Activated CD8-positive, alpha-beta memory T cell treated with anti-CD3 and anti-CD28 coated beads, Interleukin-2, amount 50 U/mL, for 24 hours (primary cell): Measurements from ENCODE around the gene ADAM10.
"Not testable (repeated sequence)": the region's sequence is repeated elsewhere in the genome, so short reads cannot be mapped to it uniquely, and the experiment has no call there.

Source experiments
- DNase-seq: peaks from one replicate; pipeline ENCODE4 v3.0.0-alpha.2; 2020; ENCODE audit errors: extremely low read depth

ADAM10 gene

DNA sequence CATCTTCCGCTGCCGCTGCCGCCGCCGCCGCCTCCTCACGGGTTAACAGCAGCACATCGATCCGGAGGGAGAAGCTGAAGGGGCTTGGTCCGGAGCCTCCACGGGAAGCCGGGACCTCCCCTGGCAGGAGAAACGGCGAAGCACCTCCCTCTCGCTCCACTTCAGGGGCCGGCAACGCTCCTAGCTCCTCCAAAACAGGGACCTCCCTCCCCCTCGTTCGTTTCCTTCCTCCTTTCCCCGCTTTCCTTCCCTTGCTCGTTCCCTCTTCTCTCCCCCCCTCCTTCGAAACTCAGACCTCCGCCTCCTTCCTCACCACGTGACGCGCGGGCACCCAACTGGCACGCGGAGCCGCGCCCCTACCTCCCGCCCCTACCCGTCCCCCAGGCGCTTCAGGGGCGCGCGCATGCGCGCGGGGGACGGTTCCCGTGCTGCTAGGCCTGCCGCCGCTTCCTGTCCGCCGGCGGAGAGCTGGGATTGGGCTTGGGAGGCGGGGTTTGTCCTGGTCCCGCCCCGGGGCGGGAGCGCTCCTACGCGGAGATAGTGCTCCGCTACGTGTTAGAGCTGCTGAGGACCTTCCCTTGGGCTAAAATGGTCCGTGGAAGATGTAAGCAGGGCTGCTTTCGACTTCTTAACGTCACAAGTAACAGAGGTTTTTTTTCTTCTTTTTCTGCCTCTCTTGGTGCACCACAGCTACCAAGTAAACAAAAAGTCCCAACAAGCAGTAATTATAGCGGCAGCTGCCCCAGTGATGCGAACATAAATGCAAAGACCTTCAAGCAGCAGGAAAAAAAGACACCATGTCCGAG lies at the start of gene ADAM10:
ADAM10 (minus strand) TSS at position 176 of the 806 bp plus-strand sequence; CDS start at position 3, 173 bp downstream.
- peak; percentile 93 for DNase-seq

DNA sequence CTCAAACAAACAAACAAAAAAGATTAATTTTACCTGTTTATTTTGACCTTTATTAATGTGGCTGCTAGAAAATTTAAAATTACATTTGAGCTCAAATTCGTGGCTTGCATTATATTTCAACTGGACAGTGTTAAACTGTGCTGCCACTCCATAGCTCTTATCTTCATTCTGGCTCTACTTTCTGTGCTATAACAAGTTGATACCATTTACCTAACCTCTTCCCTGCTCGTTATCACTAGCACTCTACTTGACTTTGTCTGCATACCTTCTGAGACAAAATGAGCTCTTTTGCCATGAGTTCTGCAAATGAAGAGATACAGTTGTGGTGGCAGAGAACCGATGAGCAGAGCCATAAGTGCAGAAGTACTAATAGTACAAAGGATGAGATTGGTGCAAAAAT lies 48.0 kb upstream of the ADAM10 start:
- no peak for DNase-seq

- no peak for DNase-seq
Measured at GRCh38 chr15:58795825-58796224, 46.3 kb upstream of the ADAM10 start.

- no peak for DNase-seq
Measured at GRCh38 chr15:58793862-58794261, 44.4 kb upstream of the ADAM10 start.

DNA sequence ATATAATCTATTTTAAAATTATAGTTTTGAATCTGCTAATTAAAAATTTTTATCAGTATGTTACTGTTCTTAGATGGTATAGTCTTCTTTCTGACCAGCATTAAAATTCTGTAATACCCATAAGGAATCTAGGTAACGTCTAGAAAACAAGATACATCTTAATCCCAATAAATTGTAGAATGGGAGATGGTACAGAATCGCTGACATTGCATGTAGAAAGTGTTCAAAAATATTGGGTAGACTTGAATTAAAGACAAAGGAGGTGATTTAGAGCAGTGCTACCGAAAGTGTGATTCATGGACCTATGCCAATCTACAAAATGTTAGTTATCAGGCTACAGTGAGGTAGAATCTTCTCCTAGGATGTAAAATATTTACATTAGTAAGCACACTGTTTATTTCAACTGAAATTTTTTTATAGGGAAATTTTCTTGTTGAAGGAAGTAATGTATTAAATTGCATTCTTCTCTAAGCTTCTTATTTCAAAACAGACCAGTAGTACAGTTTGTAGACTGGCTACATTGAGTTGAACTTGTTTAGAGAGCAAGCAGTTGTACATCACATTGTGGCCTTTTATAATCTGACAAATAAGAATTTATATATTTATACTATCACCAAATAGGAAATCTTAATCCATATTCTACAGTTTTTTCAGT lies 38.7 kb upstream of the ADAM10 start:
- no peak for DNase-seq

GRCh38 chr15:58785355-58785754 lies 35.8 kb upstream of the ADAM10 start:
- DNase-seq, result no peak

DNA sequence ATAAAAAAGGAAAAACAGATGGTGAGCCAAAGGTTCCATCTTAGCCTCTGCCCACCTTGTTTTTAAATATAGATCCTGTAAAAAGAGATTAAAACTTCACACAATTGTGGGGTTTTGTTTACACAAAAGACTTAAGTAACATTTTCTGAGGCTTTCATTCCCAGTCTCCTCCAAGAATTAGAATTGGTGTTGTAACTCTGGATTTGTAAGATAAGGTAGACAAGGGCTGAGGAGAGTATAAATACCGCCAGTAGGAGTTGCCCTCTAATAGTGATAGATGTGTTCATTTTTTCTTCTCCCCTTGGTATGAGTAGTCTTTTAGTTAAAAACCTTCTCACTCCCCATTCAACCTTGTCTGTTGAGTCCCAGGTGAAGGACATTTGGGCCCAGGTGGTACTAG lies 30.0 kb upstream of the ADAM10 start:
- no peak for DNase-seq

DNA sequence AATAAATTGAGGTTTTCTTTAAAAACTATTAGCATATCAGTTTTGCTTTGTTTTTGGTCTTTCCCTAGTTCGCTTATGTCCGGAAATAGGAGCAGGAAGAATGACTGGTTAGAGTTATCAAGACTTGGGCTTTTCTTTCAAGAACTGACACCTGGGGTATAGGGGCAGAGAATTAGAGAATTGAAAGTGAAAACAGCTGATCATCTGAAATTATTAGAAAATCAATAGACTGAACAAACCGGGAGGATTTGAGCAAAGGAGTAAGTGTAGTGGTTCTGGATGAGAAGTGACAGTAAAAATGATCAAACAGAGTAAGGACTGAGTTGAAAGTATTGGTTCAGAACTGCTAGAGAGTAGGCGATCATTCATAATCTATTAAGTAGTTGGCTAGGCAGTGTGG lies 27.6 kb upstream of the ADAM10 start:
- no peak for DNase-seq

- DNase-seq, result no peak
Measured at GRCh38 chr15:58775402-58775801, 25.9 kb upstream of the ADAM10 start.

DNA sequence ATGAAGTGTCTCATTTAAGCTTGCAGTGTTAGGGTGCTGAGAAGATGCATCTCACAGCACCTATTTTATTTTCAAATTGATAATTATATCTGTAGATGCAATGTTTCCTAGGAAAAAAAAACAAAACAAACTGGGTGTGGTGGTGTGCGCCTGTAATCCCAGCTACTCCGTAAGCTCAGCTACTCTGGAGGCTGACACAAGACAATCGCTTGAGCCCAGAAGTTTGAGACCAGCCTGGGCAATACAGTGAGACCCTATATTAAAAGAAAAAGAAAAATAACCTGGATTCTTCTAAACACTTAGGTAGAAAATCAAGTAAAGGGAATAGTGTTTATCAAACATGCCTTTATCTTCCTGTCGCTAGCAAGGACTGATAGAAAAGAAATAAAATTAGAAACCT lies 23.5 kb upstream of the ADAM10 start:
- DNase-seq, result no peak

GRCh38 chr15:58771621-58772250 lies 22.2 kb upstream of the ADAM10 start:
- no peak for DNase-seq

GRCh38 chr15:58770857-58771620 lies 21.5 kb upstream of the ADAM10 start, which contains the start of gene MINDY2:
Gene MINDY2, plus strand, starts transcription at chr15:58771302. Its CDS starts 94 bp downstream, at chr15:58771396.
- DNase-seq, result peak; percentile 84

GRCh38 chr15:58770519-58770856 lies 21.0 kb upstream of the ADAM10 start:
- no peak for DNase-seq

- DNase-seq, result not testable (repeated sequence)
Measured at GRCh38 chr15:58768601-58769004, 19.1 kb upstream of the ADAM10 start.

- no peak for DNase-seq
Measured at GRCh38 chr15:58766290-58766689, 16.8 kb upstream of the ADAM10 start.

GRCh38 chr15:58764468-58764867 lies 15.0 kb upstream of the ADAM10 start:
- no peak for DNase-seq

DNA sequence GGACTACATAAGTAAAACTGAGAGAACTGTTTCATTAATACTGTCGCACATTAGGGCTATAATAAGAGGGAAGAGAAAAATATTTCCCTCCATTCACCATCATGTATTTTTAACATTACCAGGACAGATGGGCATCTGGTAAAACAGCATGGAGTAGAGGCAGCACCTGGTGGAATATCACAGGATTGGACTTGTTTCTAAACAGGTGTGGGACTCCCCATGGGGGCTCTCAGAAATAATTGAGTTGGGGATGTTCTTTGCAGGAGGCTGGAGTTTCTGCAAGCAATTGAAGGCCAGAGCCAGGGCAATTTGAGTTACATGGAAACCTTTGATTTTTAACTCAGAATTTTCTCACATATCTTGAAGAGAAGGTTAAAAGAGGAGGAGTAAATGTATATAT lies 13.2 kb upstream of the ADAM10 start:
- no peak for DNase-seq

DNA sequence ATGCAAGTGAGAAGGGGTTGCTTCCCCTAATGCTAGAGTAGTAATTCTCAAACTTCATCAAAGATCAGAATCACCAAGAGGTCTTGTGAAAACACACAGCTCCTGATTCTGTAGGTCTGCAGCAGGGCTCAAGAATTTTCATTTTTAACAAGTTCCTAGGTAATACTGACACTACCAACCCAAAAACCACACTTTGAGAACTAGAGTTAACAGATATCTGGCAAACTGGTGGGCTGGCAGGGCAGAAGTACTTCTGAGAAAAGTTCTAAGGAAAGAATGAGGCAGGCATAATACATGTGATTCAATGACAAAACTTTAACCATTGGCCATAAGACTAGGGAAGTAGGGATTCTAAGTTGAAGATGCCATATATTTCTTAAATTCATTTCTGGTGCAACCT lies 12.8 kb upstream of the ADAM10 start:
- DNase-seq, result no peak

DNA sequence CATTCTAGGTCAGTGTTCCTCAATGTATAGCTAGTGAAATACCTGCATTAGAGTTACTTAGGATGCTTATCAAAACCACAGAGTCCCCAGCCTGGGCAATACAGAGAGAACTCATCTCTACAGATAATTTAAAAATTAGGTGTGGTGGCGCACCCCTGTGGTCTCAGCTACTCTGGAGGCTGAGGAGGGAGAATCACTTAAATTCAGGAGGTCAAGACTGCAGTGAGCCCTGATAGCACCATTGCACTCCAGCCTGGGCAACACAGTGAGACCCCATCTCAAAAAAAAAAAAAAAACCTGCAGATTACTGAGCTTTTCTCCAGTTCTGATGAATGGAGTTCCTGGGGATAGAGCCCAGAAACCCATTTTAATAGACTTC lies 11.5 kb upstream of the ADAM10 start:
- no peak for DNase-seq

- no peak for DNase-seq
Measured at GRCh38 chr15:58760385-58761009, 11.0 kb upstream of the ADAM10 start.

- no peak for DNase-seq
Measured at GRCh38 chr15:58758141-58758540, 8.6 kb upstream of the ADAM10 start.

DNA sequence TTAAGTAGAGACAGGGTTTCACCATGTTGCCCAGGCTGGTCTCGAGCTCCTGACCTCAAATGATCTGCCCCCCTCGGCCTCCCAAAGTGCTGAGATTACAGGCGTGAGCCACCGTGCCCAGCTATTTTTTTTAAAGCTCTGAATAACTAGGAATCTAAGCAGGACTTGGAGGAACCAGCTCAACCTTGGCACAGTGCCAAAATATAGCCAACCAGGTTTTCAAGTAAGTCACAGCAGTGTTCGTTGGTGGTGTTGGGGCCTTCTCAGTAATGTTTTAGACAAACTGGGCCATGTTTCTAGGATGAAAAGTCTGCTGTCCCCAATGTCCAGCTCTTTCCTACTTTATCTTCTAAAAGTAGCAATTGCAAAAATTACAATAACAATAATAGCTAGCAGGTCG lies 6.4 kb upstream of the ADAM10 start:
- no peak for DNase-seq
